Measurements from ENCODE around the gene STARD5.

The STARD5 gene

DNA sequence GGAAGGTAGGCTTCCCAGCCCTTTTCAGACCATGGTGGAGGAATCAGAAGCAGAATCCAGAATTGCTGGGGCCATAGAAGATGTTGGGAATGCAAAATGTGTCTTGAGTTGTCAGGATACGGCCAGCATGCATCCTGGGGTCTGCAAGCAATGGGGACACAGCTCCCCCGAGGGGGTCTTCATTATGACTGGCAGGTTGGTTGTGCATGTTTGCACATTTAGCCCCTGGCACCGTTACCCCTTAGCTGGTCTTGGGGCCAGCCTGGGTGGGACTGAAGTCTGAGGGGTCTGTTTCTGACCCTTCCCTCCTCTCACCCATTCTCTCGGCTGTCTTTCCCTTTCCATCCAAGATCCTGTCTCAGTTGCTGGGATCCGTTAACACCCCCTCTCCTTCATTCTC lies 50.7 kb downstream of the STARD5 start:
- no peak for DNase-seq

DNA sequence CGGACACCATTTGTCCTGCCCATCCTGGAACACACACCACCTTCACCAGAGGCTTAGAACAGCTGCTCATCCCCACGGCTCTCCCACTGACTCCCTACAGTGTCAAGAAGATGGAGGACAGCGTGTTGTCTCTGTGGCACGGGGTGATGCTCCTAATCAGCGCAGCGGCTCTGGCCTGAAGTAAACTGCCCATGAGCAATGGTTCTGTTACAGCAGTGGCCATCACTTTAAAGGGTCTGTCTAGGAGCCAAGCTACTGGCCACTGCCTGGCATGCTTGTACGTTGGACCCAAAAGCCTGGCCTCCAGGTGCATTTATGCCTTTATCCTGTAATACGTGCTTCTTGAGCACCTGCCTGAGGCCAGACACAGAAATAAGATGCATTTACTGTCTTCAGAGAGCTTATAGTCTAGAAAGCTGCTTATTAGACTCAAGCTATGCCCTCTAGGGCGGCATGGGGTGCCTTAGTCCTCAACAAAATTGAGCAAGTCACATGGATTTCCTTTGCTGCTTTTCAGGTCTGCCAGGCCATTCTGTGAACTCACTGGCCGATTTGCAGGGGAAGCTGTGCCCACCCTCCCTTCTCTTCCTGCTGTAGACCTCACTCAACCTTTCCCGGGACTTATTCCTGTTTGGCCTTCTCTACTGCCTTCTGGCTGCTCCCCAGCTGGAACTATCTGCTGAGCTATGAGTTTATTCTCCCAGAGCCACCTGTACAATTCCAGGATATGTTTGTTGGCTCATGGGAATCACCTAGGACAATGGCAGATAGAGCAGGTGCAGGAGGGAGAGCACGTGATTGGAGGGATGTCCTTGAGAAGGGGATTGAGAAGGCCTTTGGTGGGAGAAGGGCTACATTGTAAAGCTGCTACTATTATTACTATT lies 51.9 kb downstream of the STARD5 start:
- DNase-seq = no peak

GRCh38 chr15:81270781-81271491 lies 53.0 kb downstream of the STARD5 start:
- DNase-seq = no peak

DNA sequence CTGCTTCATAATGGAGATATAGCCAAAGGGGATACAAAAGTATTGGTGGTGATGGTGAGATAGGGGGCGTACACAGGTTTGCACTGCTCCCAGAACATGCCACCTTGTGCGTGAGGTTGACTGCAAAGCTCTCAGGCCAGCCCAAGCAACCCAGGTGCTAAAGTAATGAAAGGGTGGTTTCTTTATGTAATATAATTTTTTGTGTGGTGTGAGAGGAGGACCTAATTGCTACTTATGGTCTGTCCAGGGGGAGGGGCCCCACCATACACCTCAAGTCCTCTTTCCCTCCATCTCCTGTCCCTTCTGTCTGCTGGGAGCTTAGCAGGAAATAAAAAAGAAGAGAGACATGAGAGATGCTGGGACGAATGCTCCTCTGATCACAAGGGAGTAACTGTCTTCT lies 53.8 kb downstream of the STARD5 start:
- DNase-seq = no peak

GRCh38 chr15:81268881-81269601 lies 54.9 kb downstream of the STARD5 start:
- no peak for DNase-seq

GRCh38 chr15:81268340-81268739 lies 55.6 kb downstream of the STARD5 start:
- no peak for DNase-seq

- peak; percentile 68 for DNase-seq
These were observed 57.8 kb downstream of the STARD5 start for GRCh38 chr15:81265944-81266775.

- DNase-seq = no peak
These were observed 58.5 kb downstream of the STARD5 start for GRCh38 chr15:81265256-81265943.

- no peak for DNase-seq
These were observed 59.7 kb downstream of the STARD5 start for GRCh38 chr15:81264072-81264857.

DNA sequence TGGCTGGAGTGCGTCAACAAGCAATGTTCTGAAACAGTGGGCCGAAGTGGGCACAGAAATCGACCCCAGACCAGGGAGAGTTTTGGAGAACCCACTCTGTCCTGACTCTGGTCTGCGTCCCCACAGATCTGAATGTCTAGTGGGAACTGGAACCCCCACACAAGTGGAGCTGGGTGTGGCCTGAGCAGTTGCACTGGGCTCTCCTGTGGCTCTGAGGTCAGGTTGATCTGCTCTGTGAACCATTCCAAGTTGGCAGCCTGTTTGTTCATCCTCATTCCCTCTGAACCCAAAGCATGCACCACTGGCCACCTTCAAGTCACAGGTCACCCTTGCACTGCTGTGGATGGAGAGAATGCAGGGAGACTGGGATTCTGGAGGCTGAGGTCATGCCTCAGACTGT lies 60.5 kb downstream of the STARD5 start:
- no peak for DNase-seq

GRCh38 chr15:81261172-81261811 lies 62.6 kb downstream of the STARD5 start:
- no peak for DNase-seq

DNA sequence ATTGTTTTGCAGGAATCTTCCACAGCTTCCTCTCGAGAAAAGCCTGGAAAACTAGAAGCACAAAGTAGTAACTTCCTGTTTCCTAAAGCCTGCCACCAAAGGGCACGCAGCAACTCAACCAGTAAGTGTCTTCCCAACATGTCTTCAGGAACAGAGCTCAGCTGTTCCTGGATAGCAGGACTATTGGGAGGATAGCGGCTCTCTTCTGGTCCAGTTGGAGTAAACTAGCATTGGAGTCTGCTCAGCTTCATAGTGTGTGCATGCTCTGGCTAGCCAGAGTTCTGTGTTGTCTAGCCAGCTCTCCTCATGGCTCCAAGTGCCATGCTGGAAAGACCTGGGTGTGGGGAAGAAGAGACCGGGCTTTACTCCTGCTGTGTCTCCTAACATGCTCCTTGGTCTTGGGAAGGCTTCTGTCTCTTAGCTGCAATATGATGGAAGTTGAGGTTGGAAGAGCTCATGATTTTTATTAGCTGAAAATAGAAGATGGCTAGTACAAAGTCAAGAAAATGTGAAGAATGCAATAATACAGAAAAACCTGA lies 64.1 kb downstream of the STARD5 start:
- no peak for DNase-seq

Data from effector CD8-positive, alpha-beta T cell (primary cell).